ENCODE results near the gene STEAP4.

STEAP4 gene

GRCh38 chr7:88306590-88307048 is at the start of gene STEAP4:
Gene STEAP4 (minus strand): TSS chr7:88306894. CDS start chr7:88284269, 22,625 bp downstream.
- DNase-seq, result peak; percentile 72

- peak; percentile 52 for DNase-seq
Observed at GRCh38 chr7:88355011-88355410, 48.3 kb upstream of the STEAP4 start.

GRCh38 chr7:88350118-88350517 is 43.4 kb upstream of the STEAP4 start:
- no peak for DNase-seq

- no peak for DNase-seq
Observed at GRCh38 chr7:88347517-88347916, 40.8 kb upstream of the STEAP4 start.

GRCh38 chr7:88347090-88347489 is 40.4 kb upstream of the STEAP4 start:
- no peak for DNase-seq

GRCh38 chr7:88346357-88346756 is 39.7 kb upstream of the STEAP4 start:
- no peak for DNase-seq

- peak; percentile 66 for DNase-seq
Observed at GRCh38 chr7:88344956-88345832, 38.5 kb upstream of the STEAP4 start.

GRCh38 chr7:88344271-88344670 is 37.6 kb upstream of the STEAP4 start:
- no peak for DNase-seq

- DNase-seq, result no peak
Observed at GRCh38 chr7:88339195-88339922, 32.7 kb upstream of the STEAP4 start.

GRCh38 chr7:88338503-88338902 is 31.8 kb upstream of the STEAP4 start:
- DNase-seq, result no peak

- no peak for DNase-seq
Observed at GRCh38 chr7:88337572-88337971, 30.9 kb upstream of the STEAP4 start.

- DNase-seq, result no peak
Observed at GRCh38 chr7:88331322-88331721, 24.6 kb upstream of the STEAP4 start.

GRCh38 chr7:88329532-88330463 is 23.1 kb upstream of the STEAP4 start:
- no peak for DNase-seq

- DNase-seq, result peak; percentile 40
Observed at GRCh38 chr7:88328787-88329186, 22.1 kb upstream of the STEAP4 start.

GRCh38 chr7:88324699-88325098 is 18.0 kb upstream of the STEAP4 start:
- DNase-seq, result no peak

GRCh38 chr7:88322151-88322550 is 15.5 kb upstream of the STEAP4 start:
- DNase-seq, result no peak

- DNase-seq, result no peak
Observed at GRCh38 chr7:88321694-88322093, 15.0 kb upstream of the STEAP4 start.

- DNase-seq, result no peak
Observed at GRCh38 chr7:88318196-88318595, 11.5 kb upstream of the STEAP4 start.

- DNase-seq, result no peak
Observed at GRCh38 chr7:88317422-88317821, 10.7 kb upstream of the STEAP4 start.

- no peak for DNase-seq
Observed at GRCh38 chr7:88316456-88316855, 9.8 kb upstream of the STEAP4 start.

- DNase-seq, result peak; percentile 5
Observed at GRCh38 chr7:88315522-88315921, 8.8 kb upstream of the STEAP4 start.

- DNase-seq, result peak; percentile 48
Observed at GRCh38 chr7:88314061-88314491, 7.4 kb upstream of the STEAP4 start.
